Gastroesophageal sphincter (tissue), 3 donors: ENCODE measurements around the gene TMCO4.

Experiments
- EP300 ChIP-seq: sonication (generic); formaldehyde crosslinking; IDR thresholded peaks from one replicate; pipeline ENCODE4 v1.6.1; 2017; ENCODE audit warnings: antibody characterized with exemption, mild to moderate bottlenecking
- POLR2A ChIP-seq, 2 donors: fragments of 450-650 bp; IDR thresholded peaks; one replicate each; pipeline ENCODE4 v1.6.1; 2017; ENCODE audit warnings: antibody characterized with exemption in 2 of 2, mild to moderate bottlenecking in 2 of 2, moderate library complexity in 1 of 2
- TF ChIP-seq, protein P1 (sequence below), 4 experiments: fragments of 200-600 bp in 2 of 4; fragments of 450-650 bp in 2 of 4; sonication (generic) in 1 of 4; IDR thresholded peaks; one replicate each; pipeline ENCODE4 v1.5.1; 2017 to 2019; ENCODE audit warnings: antibody characterized with exemption in 4 of 4, mild to moderate bottlenecking in 2 of 4, moderate library complexity in 2 of 4

DNA sequence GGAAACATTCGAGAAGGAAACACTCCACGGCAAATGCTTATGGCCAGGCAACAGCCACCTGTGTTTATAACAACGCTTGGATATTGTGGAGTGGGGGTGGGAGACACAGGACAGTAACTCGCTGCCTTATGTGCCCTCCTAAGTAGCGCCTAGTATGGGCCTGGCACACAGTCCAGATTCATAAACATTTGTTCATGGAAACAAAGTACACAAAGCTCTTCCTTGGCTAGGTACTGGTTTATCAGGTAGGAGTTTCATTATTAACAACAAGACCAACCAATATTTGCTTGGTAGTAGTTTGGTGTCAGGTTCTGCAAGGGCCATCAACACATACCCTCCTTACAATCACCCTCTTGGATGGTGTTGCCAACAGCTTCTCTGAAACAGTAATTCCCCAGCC lies 23.4 kb downstream of the TMCO4 start:
- TF ChIP-seq, protein P1, sequence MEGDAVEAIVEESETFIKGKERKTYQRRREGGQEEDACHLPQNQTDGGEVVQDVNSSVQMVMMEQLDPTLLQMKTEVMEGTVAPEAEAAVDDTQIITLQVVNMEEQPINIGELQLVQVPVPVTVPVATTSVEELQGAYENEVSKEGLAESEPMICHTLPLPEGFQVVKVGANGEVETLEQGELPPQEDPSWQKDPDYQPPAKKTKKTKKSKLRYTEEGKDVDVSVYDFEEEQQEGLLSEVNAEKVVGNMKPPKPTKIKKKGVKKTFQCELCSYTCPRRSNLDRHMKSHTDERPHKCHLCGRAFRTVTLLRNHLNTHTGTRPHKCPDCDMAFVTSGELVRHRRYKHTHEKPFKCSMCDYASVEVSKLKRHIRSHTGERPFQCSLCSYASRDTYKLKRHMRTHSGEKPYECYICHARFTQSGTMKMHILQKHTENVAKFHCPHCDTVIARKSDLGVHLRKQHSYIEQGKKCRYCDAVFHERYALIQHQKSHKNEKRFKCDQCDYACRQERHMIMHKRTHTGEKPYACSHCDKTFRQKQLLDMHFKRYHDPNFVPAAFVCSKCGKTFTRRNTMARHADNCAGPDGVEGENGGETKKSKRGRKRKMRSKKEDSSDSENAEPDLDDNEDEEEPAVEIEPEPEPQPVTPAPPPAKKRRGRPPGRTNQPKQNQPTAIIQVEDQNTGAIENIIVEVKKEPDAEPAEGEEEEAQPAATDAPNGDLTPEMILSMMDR (IDR thresholded peaks at IDR 0.05) = no peak
- TF ChIP-seq POLR2A (IDR thresholded peaks at IDR 0.05) = no peak
- no peak for TF ChIP-seq EP300
